ENCODE measurements around the gene SNX32.

SNX32 gene

DNA sequence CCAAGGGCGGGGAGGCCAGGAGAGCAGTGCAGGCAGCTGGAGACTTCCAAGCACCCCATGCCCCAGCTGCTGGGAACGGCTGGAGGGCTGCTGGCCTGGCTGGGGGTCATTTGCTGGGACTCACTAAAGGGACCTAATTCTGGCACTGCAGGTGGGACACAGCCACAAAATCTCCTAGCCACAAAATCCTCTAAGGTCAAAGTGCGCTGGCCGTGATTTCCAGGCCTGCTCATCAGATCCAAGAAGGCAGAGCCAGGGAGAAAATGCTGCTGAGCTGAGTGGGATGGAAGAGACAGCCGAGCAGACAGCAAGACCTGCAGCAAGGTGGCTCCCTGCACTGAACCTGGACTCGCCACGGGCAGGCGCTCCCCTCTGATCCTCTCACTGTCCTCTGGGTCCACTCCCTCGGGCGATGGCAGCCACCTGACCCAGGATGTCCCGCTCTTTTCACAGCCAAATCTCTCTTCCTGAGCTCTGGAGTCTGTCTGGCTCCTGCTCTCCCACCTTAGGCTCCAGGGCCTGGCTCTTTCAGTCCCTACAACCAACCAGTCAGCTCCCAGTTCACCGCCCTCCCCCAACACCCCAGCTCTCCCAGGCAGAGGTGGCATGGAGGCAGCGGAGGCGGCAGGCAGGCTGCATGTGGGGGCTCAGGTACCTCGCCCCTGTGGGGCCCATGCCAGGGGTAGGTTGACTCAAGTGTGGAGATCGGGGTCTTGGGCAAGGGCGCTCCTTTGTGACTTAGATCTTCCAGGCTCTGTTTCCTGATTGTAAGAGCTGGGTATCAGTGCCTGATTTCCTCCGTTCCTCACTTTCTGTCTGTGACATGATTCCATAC, 32.4 kb upstream of the SNX32 start:
- no peak overlapping the region for H3K9ac ChIP-seq (ENCODE audit: insufficient read length, low read depth)
- H3K27me3 ChIP-seq (ENCODE audit: insufficient read depth, insufficient read length): no peaks in the 10 kb centered on the region
- H3K9me3 ChIP-seq (ENCODE audit: insufficient read depth, low read length): no peaks in the 10 kb centered on the region
- peaks cover 38% of the 10 kb centered on the region for H3K4me1 ChIP-seq (ENCODE audit: insufficient read depth, insufficient read length)
- H3K4me3 ChIP-seq (ENCODE audit: insufficient read length, low read depth): no peak overlapping the region
- H3K36me3 ChIP-seq (ENCODE audit: insufficient read depth, insufficient read length, low read length): no peaks in the 10 kb centered on the region
- DNase-seq (ENCODE audit: low read depth, low spot score): no peak
- TF ChIP-seq SUZ12 (IDR thresholded peaks at IDR 0.05; ENCODE audit: extremely low read depth, insufficient read depth, insufficient read length): no peak
- no peak for TF ChIP-seq YY1 (IDR thresholded peaks at IDR 0.05; ENCODE audit: insufficient read depth, insufficient read length)
- no peak for TF ChIP-seq ZNF274 (IDR thresholded peaks at IDR 0.05; ENCODE audit: low read depth, low read length)

DNA sequence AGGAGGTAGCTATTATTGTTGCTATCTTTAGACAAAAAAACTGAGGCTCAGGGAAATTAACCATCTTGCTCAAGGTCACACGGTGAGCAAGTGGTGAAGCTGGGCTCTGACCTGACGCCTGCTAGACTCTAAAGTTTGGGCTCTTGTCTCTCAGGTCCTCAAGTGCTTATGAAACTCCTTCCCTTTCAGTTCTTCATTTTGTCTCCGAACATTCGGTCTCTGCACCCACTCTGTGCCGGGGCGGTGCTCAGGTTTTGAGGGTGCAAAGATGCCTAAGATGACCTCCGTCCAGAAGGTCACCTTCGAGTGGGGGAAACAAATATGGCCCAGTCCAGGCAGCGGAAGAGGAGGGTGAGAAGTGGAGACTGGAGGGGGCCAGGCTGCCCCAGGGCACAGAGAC, 30.9 kb upstream of the SNX32 start:
- H3K4me1 ChIP-seq (ENCODE audit: insufficient read depth, insufficient read length): peaks cover 29% of the 10 kb centered on the region
- H3K27me3 ChIP-seq (ENCODE audit: insufficient read depth, insufficient read length): no peaks in the 10 kb centered on the region
- H3K9ac ChIP-seq (ENCODE audit: insufficient read length, low read depth): no peak overlapping the region
- no peak overlapping the region for H3K4me3 ChIP-seq (ENCODE audit: insufficient read length, low read depth)
- DNase-seq (ENCODE audit: low read depth, low spot score): no peak
- H3K9me3 ChIP-seq (ENCODE audit: insufficient read depth, low read length): no peaks in the 10 kb centered on the region
- TF ChIP-seq SUZ12 (IDR thresholded peaks at IDR 0.05; ENCODE audit: extremely low read depth, insufficient read depth, insufficient read length) (no peak), YY1 (IDR thresholded peaks at IDR 0.05; ENCODE audit: insufficient read depth, insufficient read length) (no peak), ZNF274 (IDR thresholded peaks at IDR 0.05; ENCODE audit: low read depth, low read length) (no peak)
- H3K36me3 ChIP-seq (ENCODE audit: insufficient read depth, insufficient read length, low read length): no peaks in the 10 kb centered on the region

DNA sequence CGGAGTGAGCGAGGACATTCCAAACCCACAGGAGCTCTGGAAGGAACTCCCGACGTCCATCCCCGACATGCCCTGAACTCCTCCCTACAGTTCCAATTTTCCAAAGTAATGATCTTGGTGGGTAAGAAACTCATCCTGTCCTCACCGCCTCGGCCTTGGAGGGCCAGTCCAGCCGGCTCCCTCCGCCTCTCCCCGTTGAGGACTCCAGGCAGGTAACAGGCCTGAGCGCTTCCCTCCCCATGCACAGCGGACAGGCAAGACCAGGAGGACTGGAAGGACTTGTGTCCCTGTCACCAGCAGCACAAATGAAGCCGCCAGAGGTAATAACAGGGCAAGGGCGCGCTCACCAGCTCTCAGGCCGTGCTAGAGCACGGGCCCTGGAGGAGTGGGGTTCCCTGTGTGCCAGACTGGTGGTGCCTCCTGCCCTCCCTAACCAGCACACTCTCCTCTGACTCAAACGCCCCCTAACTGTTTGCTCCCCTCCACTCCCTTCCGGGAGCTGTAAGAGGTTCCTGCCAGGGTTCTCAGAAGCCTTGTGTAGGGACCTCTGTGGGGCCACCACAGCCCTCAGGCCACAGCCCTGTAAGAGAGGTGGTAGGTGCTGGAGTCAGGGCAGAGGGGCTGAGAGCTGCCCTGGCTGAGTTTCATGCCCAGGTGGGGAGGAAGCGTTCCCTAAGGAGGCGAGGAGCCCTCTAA, 29.8 kb upstream of the SNX32 start:
- Histone ChIP-seq H3K9ac (ENCODE audit: insufficient read length, low read depth) (no peak overlapping the region), H3K4me3 (ENCODE audit: insufficient read length, low read depth) (no peak overlapping the region), H3K4me1 (ENCODE audit: insufficient read depth, insufficient read length) (peaks cover 21% of the 10 kb centered on the region), H3K36me3 (ENCODE audit: insufficient read depth, insufficient read length, low read length) (no peaks in the 10 kb centered on the region), H3K9me3 (ENCODE audit: insufficient read depth, low read length) (no peaks in the 10 kb centered on the region), H3K27me3 (ENCODE audit: insufficient read depth, insufficient read length) (no peaks in the 10 kb centered on the region)
- DNase-seq (ENCODE audit: low read depth, low spot score): no peak
- no peak for TF ChIP-seq SUZ12 (IDR thresholded peaks at IDR 0.05; ENCODE audit: extremely low read depth, insufficient read depth, insufficient read length)
- TF ChIP-seq ZNF274 (IDR thresholded peaks at IDR 0.05; ENCODE audit: low read depth, low read length): no peak
- no peak for TF ChIP-seq YY1 (IDR thresholded peaks at IDR 0.05; ENCODE audit: insufficient read depth, insufficient read length)

DNA sequence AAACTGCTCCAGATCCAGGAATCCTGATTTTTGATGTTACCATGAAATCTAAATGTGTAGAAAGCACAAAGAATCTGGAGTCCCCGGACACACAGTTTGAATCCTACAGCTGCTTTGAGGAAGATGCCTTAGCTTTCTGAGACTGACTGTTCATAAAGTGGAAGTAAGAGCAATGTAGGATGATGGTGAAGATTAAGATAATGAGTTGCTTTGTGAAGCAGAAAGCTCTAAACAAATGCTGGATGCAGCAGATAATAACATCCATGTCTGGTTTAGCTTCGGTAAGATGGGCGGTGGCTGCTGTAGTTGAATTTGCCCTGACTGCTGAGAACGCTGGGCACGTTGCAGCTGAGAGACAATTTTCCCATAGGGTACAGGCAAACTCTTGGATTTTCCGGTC, 26.8 kb upstream of the SNX32 start:
- no peak overlapping the region for H3K4me3 ChIP-seq (ENCODE audit: insufficient read length, low read depth)
- TF ChIP-seq YY1 (IDR thresholded peaks at IDR 0.05; ENCODE audit: insufficient read depth, insufficient read length): no peak
- no peak for TF ChIP-seq SUZ12 (IDR thresholded peaks at IDR 0.05; ENCODE audit: extremely low read depth, insufficient read depth, insufficient read length)
- no peak for TF ChIP-seq ZNF274 (IDR thresholded peaks at IDR 0.05; ENCODE audit: low read depth, low read length)

DNA sequence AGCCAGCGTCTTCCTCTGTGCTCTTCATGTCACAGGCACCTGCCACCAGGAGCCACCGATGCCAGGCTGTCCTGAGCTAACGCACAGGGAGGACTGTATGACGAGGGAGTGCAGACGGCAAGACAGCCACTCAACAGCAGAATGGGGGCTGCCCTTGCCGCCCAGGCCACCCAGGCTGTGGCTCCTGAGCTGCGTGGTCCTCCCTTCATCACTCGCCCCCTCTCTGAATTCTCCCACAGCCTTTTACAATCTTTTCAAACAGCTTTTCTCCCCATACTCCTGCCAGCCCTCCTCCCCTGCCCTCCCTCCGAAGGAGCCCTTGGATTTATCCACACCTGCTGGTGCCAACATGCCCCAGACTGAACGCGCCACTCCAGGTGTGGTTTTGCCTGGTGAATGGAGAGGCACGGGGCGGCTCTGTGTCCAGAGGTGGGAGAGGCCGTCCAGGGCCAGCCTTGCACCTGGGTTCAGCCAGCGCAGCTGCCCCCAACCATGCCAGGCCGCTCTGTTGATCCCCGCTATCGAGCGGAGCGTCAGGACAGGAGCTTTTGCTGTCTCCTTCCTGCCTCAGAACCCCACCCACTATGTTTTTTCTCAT, 24.9 kb upstream of the SNX32 start:
- H3K27me3 ChIP-seq (ENCODE audit: insufficient read depth, insufficient read length): no peaks in the 10 kb centered on the region
- H3K9ac ChIP-seq (ENCODE audit: insufficient read length, low read depth): no peak overlapping the region
- peaks cover 7% of the 10 kb centered on the region for H3K4me1 ChIP-seq (ENCODE audit: insufficient read depth, insufficient read length)
- TF ChIP-seq YY1 (IDR thresholded peaks at IDR 0.05; ENCODE audit: insufficient read depth, insufficient read length) (no peak), ZNF274 (IDR thresholded peaks at IDR 0.05; ENCODE audit: low read depth, low read length) (no peak), SUZ12 (IDR thresholded peaks at IDR 0.05; ENCODE audit: extremely low read depth, insufficient read depth, insufficient read length) (no peak)
- no peaks in the 10 kb centered on the region for H3K9me3 ChIP-seq (ENCODE audit: insufficient read depth, low read length)
- DNase-seq (ENCODE audit: low read depth, low spot score): no peak
- H3K36me3 ChIP-seq (ENCODE audit: insufficient read depth, insufficient read length, low read length): no peaks in the 10 kb centered on the region
- H3K4me3 ChIP-seq (ENCODE audit: insufficient read length, low read depth): no peak overlapping the region

More for the DNA sequence above, 26.8 kb upstream of the SNX32 start:
- no peak for DNase-seq (ENCODE audit: low read depth, low spot score)
- Histone ChIP-seq H3K27me3 (ENCODE audit: insufficient read depth, insufficient read length) (no peaks in the 10 kb centered on the region), H3K4me1 (ENCODE audit: insufficient read depth, insufficient read length) (peaks cover 16% of the 10 kb centered on the region), H3K9me3 (ENCODE audit: insufficient read depth, low read length) (no peaks in the 10 kb centered on the region), H3K9ac (ENCODE audit: insufficient read length, low read depth) (no peak overlapping the region), H3K36me3 (ENCODE audit: insufficient read depth, insufficient read length, low read length) (no peaks in the 10 kb centered on the region)

DNA sequence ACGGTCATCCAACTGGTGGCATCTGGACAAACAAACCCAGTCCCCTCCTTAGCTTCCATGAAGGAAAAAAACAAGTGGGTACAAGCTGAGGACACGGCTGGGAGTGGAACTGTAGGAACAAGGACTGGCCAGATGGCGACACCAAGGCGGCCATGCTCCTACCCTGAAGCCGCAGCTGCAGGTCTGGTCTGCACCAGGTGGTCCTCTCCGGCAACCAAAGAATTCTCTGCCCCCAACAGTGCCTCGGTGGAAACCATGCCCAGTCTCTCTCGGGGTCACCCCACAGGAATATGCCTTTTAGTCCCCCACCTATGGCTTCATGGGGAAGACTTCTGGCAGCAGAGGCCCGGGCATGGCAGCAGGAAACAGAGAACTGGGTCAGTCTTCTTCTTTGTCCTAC, 24.3 kb upstream of the SNX32 start:
- Histone ChIP-seq H3K27me3 (ENCODE audit: insufficient read depth, insufficient read length) (no peaks in the 10 kb centered on the region), H3K9me3 (ENCODE audit: insufficient read depth, low read length) (no peaks in the 10 kb centered on the region), H3K36me3 (ENCODE audit: insufficient read depth, insufficient read length, low read length) (no peaks in the 10 kb centered on the region), H3K4me3 (ENCODE audit: insufficient read length, low read depth) (no peak overlapping the region), H3K9ac (ENCODE audit: insufficient read length, low read depth) (no peak overlapping the region), H3K4me1 (ENCODE audit: insufficient read depth, insufficient read length) (peaks cover 4% of the 10 kb centered on the region)
- DNase-seq (ENCODE audit: low read depth, low spot score): no peak
- TF ChIP-seq YY1 (IDR thresholded peaks at IDR 0.05; ENCODE audit: insufficient read depth, insufficient read length) (no peak), ZNF274 (IDR thresholded peaks at IDR 0.05; ENCODE audit: low read depth, low read length) (no peak), SUZ12 (IDR thresholded peaks at IDR 0.05; ENCODE audit: extremely low read depth, insufficient read depth, insufficient read length) (no peak)

Measured in NT2/D1 (cell line).